H1 (cell line): ENCODE data around the gene IGFBP4.

Source experiments
- ASH2L ChIP-seq: fragments of 200-600, 300-600 bp; sonication (generic); IDR thresholded peaks from one replicate; pipeline ENCODE4 v1.7.1; 2017; ENCODE audit warnings: low read length
- CEBPB ChIP-seq: IDR thresholded peaks from 2 replicates; pipeline ENCODE4 v1.6.1; 2012; ENCODE audit warnings: low read depth, low read length
- CTCF ChIP-seq, 3 experiments: IDR thresholded peaks; 1 replicate in 2 of 3; 2 replicates in 1 of 3; pipeline versions ENCODE4 v1.5.1 to v1.6.1; 2011; ENCODE audit warnings: low read length in 3 of 3, mild to moderate bottlenecking in 3 of 3, inconsistent platforms in 2 of 3, low read depth in 1 of 3, moderate library complexity in 1 of 3; ENCODE audit not compliant: insufficient read depth in 1 of 3; ENCODE audit errors: control extremely low read depth in 1 of 3
- EP300 ChIP-seq, 2 experiments: IDR thresholded peaks; 1 replicate in 1 of 2; 2 replicates in 1 of 2; pipeline ENCODE4 v1.6.1; 2011 to 2012; ENCODE audit warnings: low read depth in 2 of 2, low read length in 2 of 2, mild to moderate bottlenecking in 2 of 2, borderline replicate concordance in 1 of 2, inconsistent platforms in 1 of 2, moderate library complexity in 1 of 2
- POLR2A ChIP-seq, 2 experiments: IDR thresholded peaks; 1 replicate in 1 of 2; 2 replicates in 1 of 2; pipeline ENCODE4 v1.6.1; 2011; ENCODE audit warnings: low read depth in 2 of 2, low read length in 2 of 2, mild to moderate bottlenecking in 2 of 2; ENCODE audit errors: control extremely low read depth in 1 of 2
- RAD21 ChIP-seq, 2 experiments: IDR thresholded peaks in 1 of 2; conservative IDR thresholded peaks in 1 of 2; 2 replicates each; pipeline ENCODE4 v1.6.1; 2011; ENCODE audit warnings: low read depth in 2 of 2, low read length in 2 of 2, improper control_type of control experiment in 1 of 2, inconsistent platforms in 1 of 2, mild to moderate bottlenecking in 1 of 2, moderate library complexity in 1 of 2
- TBP ChIP-seq: IDR thresholded peaks from 2 replicates; pipeline ENCODE4 v1.6.1; 2011; ENCODE audit warnings: low read depth, low read length, improper control_type of control experiment
- TEAD4 ChIP-seq: IDR thresholded peaks from 2 replicates; pipeline ENCODE4 v1.6.1; 2012; ENCODE audit warnings: low read depth, low read length, inconsistent platforms, mixed read lengths

DNA sequence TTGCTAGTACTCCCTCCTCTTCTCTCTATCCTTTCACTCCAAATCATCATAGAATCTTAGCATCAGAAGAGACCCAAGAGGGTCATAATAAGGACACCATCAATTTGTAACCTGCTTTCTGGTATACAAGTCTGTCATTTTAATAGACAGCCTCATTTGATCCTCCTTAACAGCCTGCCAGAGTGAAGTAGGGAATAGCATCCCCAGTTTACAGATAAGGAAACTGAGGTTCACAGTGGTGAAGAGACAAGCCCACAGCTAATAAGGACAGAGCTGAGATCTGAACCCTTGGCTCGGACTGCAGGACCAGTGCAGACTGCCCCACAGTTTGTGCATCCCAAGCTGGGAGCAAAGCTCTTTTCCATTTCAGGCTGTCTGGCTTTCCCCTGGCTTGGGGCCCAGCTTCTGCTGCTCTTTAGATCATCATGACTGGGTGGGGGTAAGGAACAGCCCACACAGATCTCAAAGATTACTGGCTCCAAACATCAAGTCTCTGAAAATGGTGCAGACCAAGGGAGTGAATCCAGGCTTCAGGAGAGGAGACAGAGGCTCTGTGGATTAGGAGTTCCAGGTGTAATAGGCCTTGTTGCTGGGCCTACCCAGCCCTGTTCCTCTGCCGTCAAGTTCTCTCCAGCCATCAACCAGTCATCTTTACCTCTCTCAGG, 10.3 kb upstream of the IGFBP4 start:
- TF ChIP-seq POLR2A (IDR thresholded peaks at IDR 0.05; ENCODE audit: control extremely low read depth in 1 of 2, low read depth in 2 of 2, low read length in 2 of 2) (no peak), CTCF (IDR thresholded peaks at IDR 0.05; ENCODE audit: control extremely low read depth in 1 of 3, insufficient read depth in 1 of 3, low read depth in 1 of 3, low read length in 3 of 3) (no peak), ASH2L (no peak), TEAD4 (no peak), CEBPB (no peak), RAD21 (IDR thresholded peaks at IDR 0.05 in 1 of 2, conservative IDR thresholded peaks at IDR 0.05 in 1 of 2; ENCODE audit: low read depth in 2 of 2, low read length in 2 of 2) (no peak), EP300 (IDR thresholded peaks at IDR 0.05; ENCODE audit: borderline replicate concordance in 1 of 2, low read depth in 2 of 2, low read length in 2 of 2) (no peak), TBP (no peak)
